ENCODE data around the gene KCNB1.

KCNB1 gene

GRCh38 chr20:49466114-49466912, 16.2 kb downstream of the KCNB1 start:
- no peak overlapping the region for H3K27ac Mint-ChIP-seq
- no peaks in the 10 kb centered on the region for H3K36me3 Mint-ChIP-seq
- no peaks in the 10 kb centered on the region for H3K4me1 Mint-ChIP-seq
- no peaks in the 10 kb centered on the region for H3K9me3 Mint-ChIP-seq
- no peak overlapping the region for H3K4me3 Mint-ChIP-seq
- DNase-seq (ENCODE audit: low spot score in 2 of 2) (no peak), ATAC-seq (no peak)

DNA sequence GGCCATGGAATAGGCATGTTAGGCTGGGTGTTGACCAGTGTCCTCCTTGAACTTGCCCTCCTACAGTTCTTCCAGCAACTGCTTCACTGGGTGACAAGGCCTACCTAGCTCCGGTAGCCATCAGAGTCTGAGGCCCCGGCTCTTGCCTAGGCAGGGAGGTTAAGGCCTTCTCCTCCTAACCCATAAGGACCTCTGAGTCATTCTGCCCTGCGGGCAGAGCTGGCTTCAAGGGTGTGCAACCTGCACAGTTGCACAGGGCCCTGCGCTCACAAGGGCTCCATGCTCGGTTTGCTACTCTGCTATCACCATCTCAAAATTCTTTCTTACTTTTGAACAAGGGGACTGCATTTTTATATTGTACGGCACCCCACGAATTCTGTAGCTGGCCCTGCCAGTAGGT, 17.9 kb downstream of the KCNB1 start:
- Mint-ChIP-seq H3K36me3 (no peaks in the 10 kb centered on the region), H3K9me3 (no peaks in the 10 kb centered on the region), H3K4me1 (no peaks in the 10 kb centered on the region), H3K4me3 (no peak overlapping the region), H3K27ac (no peak overlapping the region)
- no peak for ATAC-seq
- no peak for DNase-seq (ENCODE audit: low spot score in 2 of 2)

DNA sequence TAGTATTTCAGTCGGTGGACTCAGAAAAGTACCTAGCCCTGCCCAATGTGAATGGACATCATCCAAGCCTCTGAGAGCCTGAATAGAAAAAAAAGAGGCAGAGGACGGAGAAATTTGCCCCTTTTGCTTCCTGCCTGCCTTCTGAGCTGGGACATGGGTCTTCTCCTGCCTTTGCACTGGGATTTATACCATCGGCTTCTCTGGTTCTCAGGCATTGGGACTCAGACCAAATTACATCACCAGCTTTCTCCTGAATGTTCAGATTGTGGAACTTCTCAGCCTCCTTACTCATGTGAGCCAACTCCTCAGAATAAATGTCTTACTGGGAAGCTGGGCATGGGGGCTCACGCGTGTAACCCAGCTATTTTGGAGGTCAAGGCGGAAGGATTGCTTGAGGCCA, 19.8 kb downstream of the KCNB1 start:
- no peaks in the 10 kb centered on the region for H3K9me3 Mint-ChIP-seq
- H3K36me3 Mint-ChIP-seq = no peaks in the 10 kb centered on the region
- ATAC-seq (no peak), DNase-seq (ENCODE audit: low spot score in 2 of 2) (no peak)
- H3K4me3 Mint-ChIP-seq = no peak overlapping the region
- no peak overlapping the region for H3K27ac Mint-ChIP-seq
- no peaks in the 10 kb centered on the region for H3K4me1 Mint-ChIP-seq

DNA sequence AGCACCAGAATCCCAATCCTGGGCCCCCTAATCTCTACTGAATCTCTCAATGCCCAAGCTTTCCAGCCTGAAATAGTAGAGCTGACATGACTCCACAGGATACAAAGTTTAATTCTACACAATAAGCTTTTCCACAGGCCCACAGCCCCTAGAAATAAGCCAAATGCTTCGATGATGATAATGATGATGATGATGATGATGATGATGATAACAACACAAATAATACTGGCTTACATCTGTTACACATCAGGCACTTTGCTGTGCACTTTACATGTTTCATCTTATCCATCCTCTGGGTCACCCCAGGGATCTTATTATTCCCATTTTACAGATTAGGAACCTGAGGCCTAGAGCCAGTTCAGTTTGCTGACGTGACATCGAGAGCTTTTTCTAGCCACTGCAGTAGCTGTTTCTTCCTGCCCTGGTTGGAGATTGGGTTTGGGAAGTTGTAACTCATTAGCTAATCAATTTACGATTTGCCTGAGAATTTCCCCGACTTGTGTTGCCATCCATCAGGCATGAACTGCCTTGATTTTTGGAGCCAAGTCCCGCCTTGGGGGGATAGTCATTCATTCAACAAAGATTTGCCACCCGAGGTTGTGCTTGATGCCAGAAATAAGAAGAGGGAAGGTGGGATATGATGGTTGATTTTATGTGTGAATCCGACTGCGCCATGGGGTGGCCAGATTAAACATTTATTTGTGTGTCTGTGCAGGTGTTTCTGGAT, 20.4 kb downstream of the KCNB1 start:
- H3K36me3 Mint-ChIP-seq = no peaks in the 10 kb centered on the region
- no peak for ATAC-seq

DNA sequence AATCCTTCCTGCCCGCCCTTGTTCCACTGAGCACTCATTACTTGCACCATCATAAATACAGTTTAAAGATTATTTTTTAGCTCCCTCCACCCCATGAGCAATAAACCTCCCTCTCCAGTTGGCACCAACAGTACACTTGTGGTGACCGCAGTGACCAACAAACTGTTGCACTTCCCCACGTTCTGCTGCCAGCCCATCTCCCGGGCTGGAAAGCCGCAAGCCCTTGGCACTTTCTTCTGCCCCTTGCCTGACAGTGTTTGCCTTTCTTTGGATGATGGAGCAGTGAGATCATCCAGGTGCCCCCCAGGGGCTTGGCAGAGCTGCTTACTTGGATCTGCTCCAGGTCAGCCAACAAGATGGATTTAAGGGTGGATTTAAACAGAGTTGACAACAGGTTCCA, 21.6 kb downstream of the KCNB1 start:
- H3K9me3 Mint-ChIP-seq = no peaks in the 10 kb centered on the region
- no peaks in the 10 kb centered on the region for H3K36me3 Mint-ChIP-seq
- H3K27ac Mint-ChIP-seq = no peak overlapping the region
- ATAC-seq = no peak
- no peaks in the 10 kb centered on the region for H3K4me1 Mint-ChIP-seq
- H3K4me3 Mint-ChIP-seq = no peak overlapping the region
- DNase-seq (ENCODE audit: low spot score in 2 of 2) = no peak

More for the DNA sequence above, 20.4 kb downstream of the KCNB1 start:
- Mint-ChIP-seq H3K4me1 (no peaks in the 10 kb centered on the region), H3K27ac (no peak overlapping the region), H3K4me3 (no peak overlapping the region), H3K9me3 (no peaks in the 10 kb centered on the region)
- no peak for DNase-seq (ENCODE audit: low spot score in 2 of 2)

DNA sequence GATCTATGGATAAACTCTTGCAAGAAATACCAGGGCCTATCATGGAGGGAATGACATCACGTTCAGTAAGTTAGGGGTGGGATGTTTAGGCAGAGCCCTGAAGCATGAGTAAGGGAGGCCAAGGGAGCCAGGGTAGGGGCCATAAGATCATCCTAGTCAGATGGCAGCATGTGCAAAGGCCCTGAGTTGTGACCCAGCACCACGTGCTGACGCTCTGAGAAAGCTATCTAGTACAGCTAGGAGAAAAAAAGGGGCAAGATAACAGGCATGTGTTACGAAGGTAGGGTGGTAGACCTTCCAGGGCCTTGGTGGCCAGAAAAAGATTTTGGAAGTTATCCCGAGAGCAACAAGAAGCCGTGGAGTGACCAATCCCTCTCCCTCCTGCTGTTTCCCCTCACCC, 22.3 kb downstream of the KCNB1 start:
- ATAC-seq (no peak), DNase-seq (ENCODE audit: low spot score in 2 of 2) (no peak)
- H3K4me1 Mint-ChIP-seq = no peaks in the 10 kb centered on the region
- no peaks in the 10 kb centered on the region for H3K9me3 Mint-ChIP-seq
- no peak overlapping the region for H3K4me3 Mint-ChIP-seq
- H3K27ac Mint-ChIP-seq = no peak overlapping the region
- no peaks in the 10 kb centered on the region for H3K36me3 Mint-ChIP-seq

GRCh38 chr20:49459684-49460083, 22.8 kb downstream of the KCNB1 start:
- Mint-ChIP-seq H3K36me3 (no peaks in the 10 kb centered on the region), H3K27ac (no peak overlapping the region)
- no peak for ATAC-seq

DNA sequence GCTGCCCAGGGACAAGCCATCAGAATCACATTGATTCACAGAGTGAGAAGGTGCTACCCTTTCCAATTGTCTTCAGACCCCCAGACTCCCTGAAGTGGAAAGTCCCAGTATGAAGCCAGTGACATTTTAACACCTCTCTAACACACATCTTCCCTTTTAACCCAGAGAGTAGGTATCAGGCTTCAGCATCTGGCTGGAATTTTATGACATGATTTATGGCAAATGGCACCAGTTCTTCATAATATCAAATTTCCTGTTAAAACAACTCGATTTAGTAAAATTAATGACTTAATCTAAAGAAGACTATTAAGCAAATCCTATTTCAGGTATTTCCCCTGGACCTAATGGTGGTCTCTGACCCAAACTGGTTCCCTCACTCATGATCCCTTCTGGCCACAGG, 25.0 kb downstream of the KCNB1 start:
- Mint-ChIP-seq H3K36me3 (no peaks in the 10 kb centered on the region), H3K27ac (no peak overlapping the region), H3K4me1 (no peaks in the 10 kb centered on the region), H3K4me3 (no peak overlapping the region), H3K9me3 (no peaks in the 10 kb centered on the region)
- ATAC-seq = no peak
- DNase-seq (ENCODE audit: low spot score in 2 of 2) = no peak

More at GRCh38 chr20:49459684-49460083, 22.8 kb downstream of the KCNB1 start:
- H3K4me3 Mint-ChIP-seq = no peak overlapping the region
- no peaks in the 10 kb centered on the region for H3K9me3 Mint-ChIP-seq
- no peak for DNase-seq (ENCODE audit: low spot score in 2 of 2)
- no peaks in the 10 kb centered on the region for H3K4me1 Mint-ChIP-seq

DNA sequence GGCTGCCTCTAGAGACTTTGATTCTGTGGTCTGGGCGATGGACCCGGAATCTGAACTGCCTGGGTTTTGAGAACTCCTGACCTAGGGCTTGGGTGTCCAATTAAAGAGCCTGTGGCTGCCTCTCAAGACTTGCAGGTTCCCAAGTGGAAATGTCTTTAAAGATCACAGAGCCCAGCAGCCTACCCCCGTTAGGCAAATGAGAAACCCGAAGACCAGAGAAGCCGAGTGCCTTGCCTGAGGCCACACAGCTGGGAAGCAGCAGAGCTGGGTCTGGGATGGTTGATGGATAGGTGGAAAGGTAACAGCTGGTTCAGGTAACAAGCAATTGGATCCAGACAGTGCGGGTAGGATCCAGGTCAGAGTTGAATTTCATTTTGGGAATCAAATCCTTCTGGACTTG, 25.8 kb downstream of the KCNB1 start:
- H3K27ac Mint-ChIP-seq = no peak overlapping the region
- H3K9me3 Mint-ChIP-seq = no peaks in the 10 kb centered on the region
- no peak overlapping the region for H3K4me3 Mint-ChIP-seq
- DNase-seq (ENCODE audit: low spot score in 2 of 2) (no peak), ATAC-seq (no peak)
- H3K4me1 Mint-ChIP-seq = no peaks in the 10 kb centered on the region
- no peaks in the 10 kb centered on the region for H3K36me3 Mint-ChIP-seq

DNA sequence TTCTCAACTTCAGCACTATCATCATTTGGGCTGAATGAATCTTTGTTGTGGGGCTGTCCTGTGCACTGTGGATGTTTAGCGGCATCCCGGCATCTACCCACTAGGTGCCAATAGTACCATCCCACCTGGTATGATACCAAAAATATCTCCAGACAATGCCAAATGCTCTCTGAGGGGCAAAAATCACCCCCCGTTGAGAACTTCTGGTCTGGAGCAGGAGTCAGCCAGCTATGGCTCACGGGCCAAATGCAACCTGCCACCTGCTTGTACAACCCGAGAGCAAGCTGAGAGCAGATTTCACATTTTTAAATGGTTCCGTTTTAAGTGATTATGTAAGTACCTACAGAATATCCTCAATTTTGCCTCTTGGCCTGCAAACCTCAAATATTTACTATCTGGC, 26.8 kb downstream of the KCNB1 start:
- Mint-ChIP-seq H3K27ac (no peak overlapping the region), H3K4me3 (no peak overlapping the region), H3K4me1 (no peaks in the 10 kb centered on the region), H3K36me3 (no peaks in the 10 kb centered on the region), H3K9me3 (no peaks in the 10 kb centered on the region)
- ATAC-seq = no peak
- DNase-seq (ENCODE audit: low spot score in 2 of 2) = no peak

DNA sequence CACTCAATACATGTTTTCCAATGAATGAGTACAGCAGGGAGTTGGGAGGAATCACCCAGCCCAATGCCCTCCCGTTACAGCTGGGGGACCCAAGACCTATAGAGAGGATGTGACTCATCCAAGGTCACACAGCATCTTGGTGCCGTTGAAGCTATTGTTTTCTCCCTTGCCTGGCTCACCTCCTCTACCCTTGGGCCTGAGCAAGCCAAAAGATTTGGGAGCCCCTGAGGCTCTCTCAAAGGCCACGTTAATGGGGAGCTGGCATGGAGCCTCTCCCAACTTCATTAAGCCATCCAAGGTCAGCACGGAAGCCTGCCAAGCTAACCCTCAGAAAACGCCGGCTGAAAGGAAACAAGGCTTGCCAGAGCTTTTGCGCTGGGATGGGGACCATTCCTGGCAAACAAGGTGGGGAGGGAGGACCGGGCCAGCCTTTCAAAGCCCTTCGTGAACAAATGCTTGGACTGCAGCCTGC, 30.4 kb downstream of the KCNB1 start:
- no peak for ATAC-seq

GRCh38 chr20:49450281-49450721, 32.2 kb downstream of the KCNB1 start:
- Mint-ChIP-seq H3K9me3 (no peaks in the 10 kb centered on the region), H3K36me3 (no peaks in the 10 kb centered on the region), H3K27ac (no peak overlapping the region), H3K4me1 (no peaks in the 10 kb centered on the region), H3K4me3 (no peak overlapping the region)
- DNase-seq (ENCODE audit: low spot score in 2 of 2) (no peak), ATAC-seq (peak; percentile 22)

More for the DNA sequence above, 30.4 kb downstream of the KCNB1 start:
- Mint-ChIP-seq H3K27ac (no peak overlapping the region), H3K36me3 (no peaks in the 10 kb centered on the region), H3K9me3 (no peaks in the 10 kb centered on the region), H3K4me3 (no peak overlapping the region), H3K4me1 (no peaks in the 10 kb centered on the region)
- no peak for DNase-seq (ENCODE audit: low spot score in 2 of 2)

GRCh38 chr20:49448917-49449316, 33.6 kb downstream of the KCNB1 start:
- H3K27ac Mint-ChIP-seq = no peak overlapping the region
- DNase-seq (ENCODE audit: low spot score in 2 of 2) (no peak), ATAC-seq (no peak)
- no peak overlapping the region for H3K4me3 Mint-ChIP-seq
- no peaks in the 10 kb centered on the region for H3K4me1 Mint-ChIP-seq
- no peaks in the 10 kb centered on the region for H3K36me3 Mint-ChIP-seq
- H3K9me3 Mint-ChIP-seq = no peaks in the 10 kb centered on the region

- no peak overlapping the region for H3K4me3 Mint-ChIP-seq
- DNase-seq (ENCODE audit: low spot score in 2 of 2) = no peak
- ATAC-seq = no peak
- no peaks in the 10 kb centered on the region for H3K36me3 Mint-ChIP-seq
- H3K4me1 Mint-ChIP-seq = no peaks in the 10 kb centered on the region
- no peak overlapping the region for H3K27ac Mint-ChIP-seq
- no peaks in the 10 kb centered on the region for H3K9me3 Mint-ChIP-seq
These were observed 34.3 kb downstream of the KCNB1 start for GRCh38 chr20:49447946-49448809.

DNA sequence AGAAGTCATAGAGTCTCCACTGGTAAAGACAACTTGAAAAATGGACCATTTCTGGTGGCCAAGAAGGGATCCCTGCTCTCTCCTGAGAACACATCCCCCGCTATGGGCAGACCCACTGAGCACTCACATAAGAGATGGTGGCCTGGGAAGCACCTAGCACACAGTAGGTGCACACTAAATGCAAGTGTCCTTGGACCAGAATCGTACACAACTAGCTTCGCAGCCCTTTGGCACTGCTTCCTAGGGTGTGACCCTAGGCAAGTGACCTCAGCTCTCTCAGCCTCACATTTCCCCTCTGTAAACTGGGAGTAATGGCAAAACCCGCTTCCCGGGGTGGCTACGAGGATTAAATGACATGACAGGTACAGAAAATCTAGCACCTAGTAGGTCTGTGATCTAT, 35.1 kb downstream of the KCNB1 start:
- H3K4me1 Mint-ChIP-seq = no peaks in the 10 kb centered on the region
- no peak overlapping the region for H3K27ac Mint-ChIP-seq
- H3K36me3 Mint-ChIP-seq = no peaks in the 10 kb centered on the region
- no peak overlapping the region for H3K4me3 Mint-ChIP-seq
- no peak for ATAC-seq
- no peaks in the 10 kb centered on the region for H3K9me3 Mint-ChIP-seq
- no peak for DNase-seq (ENCODE audit: low spot score in 2 of 2)
